GM18873 (cell line): ENCODE data around the gene RASAL1.

ENCODE experiments used
- ATAC-seq: cut with Tn5 transposase; IDR thresholded peaks from one replicate; pipeline ENCODE4 v1.9.1; 2021; ENCODE audit warnings: mild to moderate bottlenecking, moderate library complexity, moderate number of reproducible peaks; ENCODE audit not compliant: unreplicated experiment, low FRiP score

RASAL1 gene

GRCh38 chr12:113162102-113163029 is 26.8 kb upstream of the RASAL1 start:
- ATAC-seq, result no peak

GRCh38 chr12:113161415-113162016 is 26.0 kb upstream of the RASAL1 start:
- ATAC-seq, result no peak

GRCh38 chr12:113159937-113160336 is 24.4 kb upstream of the RASAL1 start:
- ATAC-seq, result no peak

GRCh38 chr12:113158439-113159203 is 23.1 kb upstream of the RASAL1 start:
- ATAC-seq, result no peak

GRCh38 chr12:113157218-113157859 is 21.8 kb upstream of the RASAL1 start:
- ATAC-seq, result no peak

- no peak for ATAC-seq
These were observed 20.1 kb upstream of the RASAL1 start for GRCh38 chr12:113155646-113156045.

GRCh38 chr12:113155060-113155459 is 19.5 kb upstream of the RASAL1 start:
- no peak for ATAC-seq

GRCh38 chr12:113154351-113154973 is 18.9 kb upstream of the RASAL1 start:
- ATAC-seq, result no peak

- no peak for ATAC-seq
These were observed 17.6 kb upstream of the RASAL1 start for GRCh38 chr12:113152835-113153814.

- ATAC-seq, result no peak
These were observed 16.8 kb upstream of the RASAL1 start for GRCh38 chr12:113152196-113152834.

- ATAC-seq, result no peak
These were observed 16.1 kb upstream of the RASAL1 start for GRCh38 chr12:113151655-113152054.

- no peak for ATAC-seq
These were observed 14.0 kb upstream of the RASAL1 start, which contains the start of gene CFAP73 for GRCh38 chr12:113149361-113150150. Gene CFAP73, plus strand, starts transcription at chr12:113149724. Its CDS starts 134 bp downstream, at chr12:113149858.

GRCh38 chr12:113146999-113147398 is 11.4 kb upstream of the RASAL1 start:
- ATAC-seq, result no peak

GRCh38 chr12:113145720-113146551 is 10.4 kb upstream of the RASAL1 start:
- ATAC-seq, result no peak

GRCh38 chr12:113144806-113145205 is 9.2 kb upstream of the RASAL1 start:
- no peak for ATAC-seq

- ATAC-seq, result no peak
These were observed 8.4 kb upstream of the RASAL1 start for GRCh38 chr12:113143959-113144358.

GRCh38 chr12:113142886-113143332 is 7.3 kb upstream of the RASAL1 start:
- no peak for ATAC-seq
